Spleen (tissue), 7 donors: Measurements from ENCODE around the gene DHCR7.

Experiments used
- CTCF ChIP-seq, 11 experiments: fragments of 200-600 bp in 7 of 11; fragments of 450-650 bp in 4 of 11; sonication (generic) in 4 of 11; IDR thresholded peaks in 8 of 11; conservative IDR thresholded peaks in 3 of 11; 1 replicate in 7 of 11; 2 replicates in 4 of 11; pipeline versions ENCODE4 v1.4.0 to v1.8.0; 2016 to 2021; ENCODE audit warnings: antibody characterized with exemption in 11 of 11, inconsistent platforms in 4 of 11, mild to moderate bottlenecking in 1 of 11
- POLR2A ChIP-seq, 3 donors: fragments of 450-650 bp; IDR thresholded peaks; one replicate each; pipeline ENCODE4 v1.5.1; 2017; ENCODE audit warnings: antibody characterized with exemption in 3 of 3, mild to moderate bottlenecking in 1 of 3
- donor health status: DM: no; HTN: no; CAD: no; lungs with moderate emphysema.
- donor health status: DM: no; HTN: no; CAD: no.
- donor health status: DM: no; HTN: no; CAD: no.

GRCh38 chr11:71387200-71387599, 61.0 kb downstream of the DHCR7 start:
- TF ChIP-seq CTCF (IDR thresholded peaks at IDR 0.05 in 8 of 11, conservative IDR thresholded peaks at IDR 0.05 in 3 of 11), result no peak
- TF ChIP-seq POLR2A (IDR thresholded peaks at IDR 0.05), result no peak
